CD4-positive, alpha-beta T cell treated with Interleukin-4 for 1 hour (primary cell): ENCODE data around the gene AKNA.

Experiments
- DNase-seq, 2 donors: peaks; one replicate each; pipeline ENCODE4 v3.0.0-alpha.2; 2020 to 2022

The AKNA gene

GRCh38 chr9:114316605-114317230, 71.1 kb downstream of the AKNA start:
- DNase-seq: peak in 1 of 2 donors; percentile 2

GRCh38 chr9:114315723-114316363, 71.9 kb downstream of the AKNA start:
- peak in 1 of 2 donors; percentile 9 for DNase-seq

GRCh38 chr9:114314881-114315722, 72.7 kb downstream of the AKNA start:
- peak in 1 of 2 donors; percentile 6 for DNase-seq

GRCh38 chr9:114314256-114314867, 73.4 kb downstream of the AKNA start:
- peak in 1 of 2 donors; percentile 3 for DNase-seq

GRCh38 chr9:114313186-114313585, 74.6 kb downstream of the AKNA start:
- no peak for DNase-seq

- DNase-seq: peak in 1 of 2 donors; percentile 1
Measured at GRCh38 chr9:114312513-114312875, 75.3 kb downstream of the AKNA start.

GRCh38 chr9:114311571-114312512, 75.9 kb downstream of the AKNA start:
- DNase-seq: no peak

- DNase-seq: peak in 1 of 2 donors; percentile 9
Measured at GRCh38 chr9:114310471-114311450, 77.0 kb downstream of the AKNA start.

- peak in 1 of 2 donors; percentile 10 for DNase-seq
Measured at GRCh38 chr9:114309096-114309495, 78.7 kb downstream of the AKNA start.

- DNase-seq: peak in 1 of 2 donors; percentile 10
Measured at GRCh38 chr9:114308361-114308950, 79.3 kb downstream of the AKNA start.

GRCh38 chr9:114307899-114308267, 79.9 kb downstream of the AKNA start:
- DNase-seq: peak in 1 of 2 donors; percentile 2

- peak in 1 of 2 donors; percentile 8 for DNase-seq
Measured at GRCh38 chr9:114304416-114305188, 83.2 kb downstream of the AKNA start.

- DNase-seq: peak in 1 of 2 donors; percentile 6
Measured at GRCh38 chr9:114303977-114304376, 83.8 kb downstream of the AKNA start.

- DNase-seq: peak in 1 of 2 donors; percentile 1
Measured at GRCh38 chr9:114303571-114303970, 84.2 kb downstream of the AKNA start.

GRCh38 chr9:114302727-114303126, 85.1 kb downstream of the AKNA start:
- DNase-seq: peak in 1 of 2 donors; percentile 5

- peak in 1 of 2 donors; percentile 1 for DNase-seq
Measured at GRCh38 chr9:114301798-114302565, 85.8 kb downstream of the AKNA start.

GRCh38 chr9:114300846-114301797, 86.7 kb downstream of the AKNA start:
- DNase-seq: peak in 1 of 2 donors; percentile 4
